Measurements from ENCODE around the gene ABI1.

The ABI1 gene

GRCh38 chr10:26780106-26780792 lies 80.5 kb downstream of the ABI1 start:
- Histone ChIP-seq H3K9me3 (replicated peaks; ENCODE audit: low read length) (no peaks in the 10 kb centered on the region), H3K27me3 (ENCODE audit: control insufficient read depth, insufficient read depth, low read length) (no peaks in the 10 kb centered on the region), H3K36me3 (ENCODE audit: insufficient read depth, low read length) (no peaks in the 10 kb centered on the region), H3K9ac (ENCODE audit: low read depth, low read length) (no peak overlapping the region), H3K4me3 (ENCODE audit: low read length) (no peak overlapping the region), H3K4me2 (ENCODE audit: low read length) (no peak overlapping the region), H3K4me1 (ENCODE audit: control insufficient read depth, insufficient read depth, low read length) (peaks cover 20% of the 10 kb centered on the region)

GRCh38 chr10:26779176-26779860 lies 81.4 kb downstream of the ABI1 start:
- H3K9me3 ChIP-seq (replicated peaks; ENCODE audit: low read length), result no peaks in the 10 kb centered on the region
- H3K27me3 ChIP-seq (ENCODE audit: control insufficient read depth, insufficient read depth, low read length), result no peaks in the 10 kb centered on the region
- H3K4me3 ChIP-seq (ENCODE audit: low read length), result no peak overlapping the region
- H3K4me1 ChIP-seq (ENCODE audit: control insufficient read depth, insufficient read depth, low read length), result peaks cover 20% of the 10 kb centered on the region
- no peak overlapping the region for H3K9ac ChIP-seq (ENCODE audit: low read depth, low read length)
- H3K4me2 ChIP-seq (ENCODE audit: low read length), result no peak overlapping the region
- H3K36me3 ChIP-seq (ENCODE audit: insufficient read depth, low read length), result no peaks in the 10 kb centered on the region

DNA sequence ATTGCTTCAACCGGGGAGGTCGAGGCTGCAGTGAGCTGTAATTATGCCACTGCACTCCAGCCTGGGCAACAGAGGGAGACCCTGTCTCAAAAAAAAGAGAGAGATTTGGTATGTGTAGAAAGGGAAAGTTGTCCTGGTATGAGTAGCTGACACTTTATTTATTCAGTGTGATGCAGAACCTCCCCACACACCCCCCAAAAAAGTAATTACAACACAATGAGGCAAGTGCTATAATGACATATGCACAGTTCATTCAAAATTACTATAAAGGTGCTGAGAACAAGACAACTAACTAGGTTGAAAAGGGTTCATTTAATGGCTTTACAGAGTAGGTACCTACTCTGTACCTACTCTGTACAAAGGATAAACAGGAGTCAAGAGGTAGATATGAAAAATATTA lies 83.1 kb downstream of the ABI1 start:
- H3K4me1 ChIP-seq (ENCODE audit: control insufficient read depth, insufficient read depth, low read length), result peaks cover 20% of the 10 kb centered on the region
- no peaks in the 10 kb centered on the region for H3K9me3 ChIP-seq (replicated peaks; ENCODE audit: low read length)
- H3K27me3 ChIP-seq (ENCODE audit: control insufficient read depth, insufficient read depth, low read length), result no peaks in the 10 kb centered on the region
- H3K9ac ChIP-seq (ENCODE audit: low read depth, low read length), result no peak overlapping the region
- no peaks in the 10 kb centered on the region for H3K36me3 ChIP-seq (ENCODE audit: insufficient read depth, low read length)
- H3K4me2 ChIP-seq (ENCODE audit: low read length), result no peak overlapping the region
- no peak overlapping the region for H3K4me3 ChIP-seq (ENCODE audit: low read length)

DNA sequence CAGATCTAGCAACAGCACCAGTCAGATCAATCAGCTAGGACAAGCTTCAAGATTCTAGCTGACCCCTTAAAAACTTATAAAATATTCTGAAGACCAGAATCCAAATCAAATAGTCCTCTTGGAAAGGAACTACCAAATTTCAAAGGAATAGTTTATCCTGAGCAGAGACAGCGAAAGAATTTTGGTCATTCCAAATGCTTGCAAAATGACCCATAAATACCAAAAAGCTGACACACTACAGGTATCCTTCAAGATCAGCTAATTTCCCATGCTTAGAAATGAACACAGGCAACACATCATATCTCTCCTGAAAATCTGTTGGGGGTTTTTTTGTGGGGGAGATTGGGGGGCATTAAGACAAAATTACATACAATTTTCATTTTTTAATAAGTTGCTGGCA lies 84.5 kb downstream of the ABI1 start:
- Histone ChIP-seq H3K4me1 (ENCODE audit: control insufficient read depth, insufficient read depth, low read length) (peaks cover 11% of the 10 kb centered on the region), H3K9ac (ENCODE audit: low read depth, low read length) (no peak overlapping the region)

DNA sequence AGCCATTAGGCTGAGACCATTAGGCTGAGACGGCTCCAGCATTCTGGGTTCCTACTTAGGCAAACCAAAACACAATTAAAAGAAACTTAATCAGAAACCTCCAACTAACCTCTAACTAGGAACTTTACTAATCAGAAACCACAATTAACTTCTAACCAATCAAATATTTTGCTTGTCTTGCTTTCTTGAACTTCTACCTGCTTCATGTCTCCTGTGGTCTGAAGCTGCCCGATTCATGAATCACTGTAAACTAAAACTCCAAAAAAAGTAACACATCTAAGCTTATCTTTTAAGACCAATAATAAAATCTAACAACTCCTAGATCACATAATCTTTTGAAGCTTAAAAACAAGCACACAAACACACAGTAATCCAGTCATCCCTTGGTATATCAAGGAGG lies 87.1 kb downstream of the ABI1 start:
- Histone ChIP-seq H3K4me3 (ENCODE audit: low read length) (no peak overlapping the region), H3K9ac (ENCODE audit: low read depth, low read length) (no peak overlapping the region), H3K36me3 (ENCODE audit: insufficient read depth, low read length) (no peaks in the 10 kb centered on the region), H3K4me1 (ENCODE audit: control insufficient read depth, insufficient read depth, low read length) (peaks cover 4% of the 10 kb centered on the region), H3K9me3 (replicated peaks; ENCODE audit: low read length) (no peaks in the 10 kb centered on the region), H3K4me2 (ENCODE audit: low read length) (no peak overlapping the region), H3K27me3 (ENCODE audit: control insufficient read depth, insufficient read depth, low read length) (no peaks in the 10 kb centered on the region)

More for the DNA sequence above, 84.5 kb downstream of the ABI1 start:
- H3K9me3 ChIP-seq (replicated peaks; ENCODE audit: low read length), result no peaks in the 10 kb centered on the region
- no peaks in the 10 kb centered on the region for H3K36me3 ChIP-seq (ENCODE audit: insufficient read depth, low read length)
- no peak overlapping the region for H3K4me2 ChIP-seq (ENCODE audit: low read length)
- H3K27me3 ChIP-seq (ENCODE audit: control insufficient read depth, insufficient read depth, low read length), result no peaks in the 10 kb centered on the region
- H3K4me3 ChIP-seq (ENCODE audit: low read length), result no peak overlapping the region

GRCh38 chr10:26770069-26770468 lies 90.7 kb downstream of the ABI1 start:
- Histone ChIP-seq H3K4me1 (ENCODE audit: control insufficient read depth, insufficient read depth, low read length) (no peaks in the 10 kb centered on the region), H3K9ac (ENCODE audit: low read depth, low read length) (no peak overlapping the region), H3K36me3 (ENCODE audit: insufficient read depth, low read length) (peaks cover 11% of the 10 kb centered on the region), H3K4me3 (ENCODE audit: low read length) (no peak overlapping the region), H3K27me3 (ENCODE audit: control insufficient read depth, insufficient read depth, low read length) (no peaks in the 10 kb centered on the region), H3K4me2 (ENCODE audit: low read length) (no peak overlapping the region), H3K9me3 (replicated peaks; ENCODE audit: low read length) (no peaks in the 10 kb centered on the region)

DNA sequence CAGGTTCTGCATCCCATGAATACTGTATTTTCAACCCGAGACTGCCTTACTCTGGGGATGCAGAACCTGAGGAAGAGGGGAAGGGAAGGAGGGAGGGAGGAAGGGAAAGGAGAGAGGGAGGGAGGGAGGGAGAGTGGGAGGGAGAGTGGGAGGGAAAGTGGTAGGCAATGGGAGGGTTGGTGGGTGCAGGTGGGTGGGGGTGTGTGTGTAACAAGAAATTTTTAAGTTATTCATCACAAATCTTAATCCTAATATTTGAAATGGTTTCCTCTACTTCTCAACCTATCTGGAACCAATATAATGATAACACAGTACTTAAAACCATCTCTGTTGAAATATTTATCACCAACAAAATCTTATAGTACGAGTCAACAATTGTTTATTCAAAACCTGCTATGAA lies 95.2 kb downstream of the ABI1 start:
- Histone ChIP-seq H3K36me3 (ENCODE audit: insufficient read depth, low read length) (peaks cover 20% of the 10 kb centered on the region), H3K27me3 (ENCODE audit: control insufficient read depth, insufficient read depth, low read length) (no peaks in the 10 kb centered on the region), H3K9ac (ENCODE audit: low read depth, low read length) (no peak overlapping the region), H3K4me3 (ENCODE audit: low read length) (no peak overlapping the region), H3K4me2 (ENCODE audit: low read length) (no peak overlapping the region), H3K9me3 (replicated peaks; ENCODE audit: low read length) (no peaks in the 10 kb centered on the region), H3K4me1 (ENCODE audit: control insufficient read depth, insufficient read depth, low read length) (no peaks in the 10 kb centered on the region)

DNA sequence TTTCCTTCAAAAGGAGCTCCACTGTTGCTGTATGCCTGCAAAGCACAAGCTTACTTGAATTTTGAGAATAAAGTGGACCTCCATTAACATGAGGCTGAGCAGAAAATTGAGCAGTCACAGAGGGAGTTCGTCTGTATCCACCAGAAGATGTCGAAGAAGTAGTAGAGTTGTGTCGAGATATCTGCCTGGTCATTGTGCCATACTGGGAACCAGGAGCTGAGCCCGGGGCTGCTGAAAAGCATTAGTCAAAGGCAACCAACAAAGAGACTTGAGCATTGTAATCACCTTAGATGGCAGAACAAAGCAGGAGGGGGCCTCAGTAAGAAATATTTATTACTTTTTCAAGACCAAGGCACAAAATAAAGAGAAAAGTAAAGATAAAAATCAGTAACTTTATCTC lies 101.8 kb downstream of the ABI1 start:
- H3K36me3 ChIP-seq (ENCODE audit: insufficient read depth, low read length), result peaks cover 11% of the 10 kb centered on the region

GRCh38 chr10:26755443-26755903 lies 105.3 kb downstream of the ABI1 start:
- Histone ChIP-seq H3K4me3 (ENCODE audit: low read length) (no peak overlapping the region), H3K36me3 (ENCODE audit: insufficient read depth, low read length) (peaks cover 11% of the 10 kb centered on the region), H3K4me2 (ENCODE audit: low read length) (no peak overlapping the region), H3K27me3 (ENCODE audit: control insufficient read depth, insufficient read depth, low read length) (no peaks in the 10 kb centered on the region), H3K9ac (ENCODE audit: low read depth, low read length) (no peak overlapping the region), H3K9me3 (replicated peaks; ENCODE audit: low read length) (no peaks in the 10 kb centered on the region), H3K4me1 (ENCODE audit: control insufficient read depth, insufficient read depth, low read length) (peaks cover 7% of the 10 kb centered on the region)

More for the DNA sequence above, 101.8 kb downstream of the ABI1 start:
- H3K9me3 ChIP-seq (replicated peaks; ENCODE audit: low read length), result no peaks in the 10 kb centered on the region
- no peak overlapping the region for H3K4me3 ChIP-seq (ENCODE audit: low read length)
- no peak overlapping the region for H3K4me2 ChIP-seq (ENCODE audit: low read length)
- H3K27me3 ChIP-seq (ENCODE audit: control insufficient read depth, insufficient read depth, low read length), result no peaks in the 10 kb centered on the region
- H3K9ac ChIP-seq (ENCODE audit: low read depth, low read length), result no peak overlapping the region
- H3K4me1 ChIP-seq (ENCODE audit: control insufficient read depth, insufficient read depth, low read length), result peaks cover 7% of the 10 kb centered on the region

- Histone ChIP-seq H3K4me1 (ENCODE audit: control insufficient read depth, insufficient read depth, low read length) (no peaks in the 10 kb centered on the region), H3K9ac (ENCODE audit: low read depth, low read length) (no peak overlapping the region), H3K36me3 (ENCODE audit: insufficient read depth, low read length) (peaks cover 33% of the 10 kb centered on the region)
Measured at GRCh38 chr10:26746061-26746460, 114.7 kb downstream of the ABI1 start.

DNA sequence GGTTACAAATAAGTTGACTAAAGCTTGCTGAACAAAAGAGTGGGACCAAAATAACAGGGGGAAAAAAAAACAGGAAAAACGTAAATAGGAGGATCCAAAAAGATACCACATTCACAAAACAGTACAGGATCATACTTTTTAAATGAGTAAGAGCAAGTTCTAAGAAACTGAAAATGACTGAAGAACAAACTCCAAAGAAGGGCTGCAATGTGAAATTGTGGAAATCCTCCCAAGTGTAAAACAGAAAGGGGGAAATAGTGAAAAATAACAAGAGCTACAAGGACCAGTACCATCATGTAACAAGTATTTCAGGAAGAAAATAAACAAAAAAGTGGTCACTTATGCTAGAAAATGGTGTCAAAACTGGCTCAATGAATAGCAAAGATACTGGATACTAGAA lies 116.9 kb downstream of the ABI1 start:
- no peak overlapping the region for H3K4me3 ChIP-seq (ENCODE audit: low read length)
- H3K4me2 ChIP-seq (ENCODE audit: low read length), result no peak overlapping the region
- H3K9me3 ChIP-seq (replicated peaks; ENCODE audit: low read length), result no peaks in the 10 kb centered on the region
- no peaks in the 10 kb centered on the region for H3K27me3 ChIP-seq (ENCODE audit: control insufficient read depth, insufficient read depth, low read length)
- H3K9ac ChIP-seq (ENCODE audit: low read depth, low read length), result no peak overlapping the region
- H3K4me1 ChIP-seq (ENCODE audit: control insufficient read depth, insufficient read depth, low read length), result peaks cover 10% of the 10 kb centered on the region
- H3K36me3 ChIP-seq (ENCODE audit: insufficient read depth, low read length), result peaks cover 29% of the 10 kb centered on the region

More at GRCh38 chr10:26746061-26746460, 114.7 kb downstream of the ABI1 start:
- Histone ChIP-seq H3K4me2 (ENCODE audit: low read length) (no peak overlapping the region), H3K27me3 (ENCODE audit: control insufficient read depth, insufficient read depth, low read length) (no peaks in the 10 kb centered on the region), H3K9me3 (replicated peaks; ENCODE audit: low read length) (no peaks in the 10 kb centered on the region), H3K4me3 (ENCODE audit: low read length) (no peak overlapping the region)

DNA sequence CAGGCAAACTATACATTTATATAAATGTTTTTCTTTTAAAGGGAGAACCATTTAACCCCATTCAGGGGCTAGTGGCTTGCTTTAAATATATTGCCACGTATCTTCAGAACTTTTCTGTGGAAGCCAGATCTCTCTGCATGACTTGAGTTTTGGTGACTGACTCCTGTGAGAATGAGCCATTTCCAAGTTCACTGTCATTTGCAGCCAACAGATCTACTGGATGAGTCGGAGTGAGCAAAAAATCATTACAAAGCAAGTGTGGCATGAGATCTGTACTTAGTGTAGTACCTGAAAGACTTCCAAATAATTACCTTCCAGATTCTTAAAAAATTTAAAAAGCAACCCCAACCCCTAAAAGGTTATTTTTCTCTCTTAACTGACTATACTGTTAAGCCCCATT lies 117.7 kb downstream of the ABI1 start:
- Histone ChIP-seq H3K36me3 (ENCODE audit: insufficient read depth, low read length) (peaks cover 29% of the 10 kb centered on the region), H3K9me3 (replicated peaks; ENCODE audit: low read length) (no peaks in the 10 kb centered on the region), H3K4me2 (ENCODE audit: low read length) (no peak overlapping the region), H3K9ac (ENCODE audit: low read depth, low read length) (no peak overlapping the region), H3K27me3 (ENCODE audit: control insufficient read depth, insufficient read depth, low read length) (no peaks in the 10 kb centered on the region), H3K4me3 (ENCODE audit: low read length) (no peak overlapping the region), H3K4me1 (ENCODE audit: control insufficient read depth, insufficient read depth, low read length) (peaks cover 10% of the 10 kb centered on the region)

Measured in skeletal muscle satellite cell (primary cell).